ENCODE data around the gene KNDC1.

The KNDC1 gene

DNA sequence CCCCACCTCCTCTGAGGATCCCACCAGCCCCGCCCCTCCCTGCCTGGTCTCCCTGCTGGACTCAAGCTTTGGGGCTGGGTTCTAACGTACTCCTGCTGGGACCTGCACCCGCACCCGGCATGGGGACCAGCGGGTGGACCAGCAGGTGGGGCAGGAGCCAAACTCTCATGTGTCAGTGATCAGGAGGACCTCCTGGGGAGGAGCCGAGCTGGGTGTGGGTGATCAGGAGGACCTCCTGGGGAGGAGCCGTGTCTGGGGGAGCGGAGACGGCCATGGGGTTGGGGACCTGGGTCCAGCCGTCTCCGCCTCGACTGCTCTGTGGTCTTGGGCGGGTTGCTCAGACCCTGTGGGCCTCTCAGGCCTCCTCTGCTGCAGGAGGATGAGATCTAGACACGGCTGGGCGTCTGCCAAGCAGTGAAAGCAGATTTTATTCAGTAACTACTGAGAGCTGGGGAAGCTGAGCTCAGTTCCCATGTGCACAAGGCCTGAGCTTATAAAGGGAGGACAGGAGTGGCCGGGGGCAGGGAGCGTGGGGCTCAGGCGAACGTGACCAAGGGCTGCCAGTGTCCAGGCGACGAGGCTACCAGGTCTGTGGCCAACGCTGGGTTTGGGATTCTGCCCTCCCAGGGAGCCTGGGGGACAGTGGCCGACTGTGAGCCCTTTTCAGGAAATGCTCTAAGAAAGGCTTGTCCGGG is 36.3 kb downstream of the KNDC1 start:
- no peak for DNase-seq

DNA sequence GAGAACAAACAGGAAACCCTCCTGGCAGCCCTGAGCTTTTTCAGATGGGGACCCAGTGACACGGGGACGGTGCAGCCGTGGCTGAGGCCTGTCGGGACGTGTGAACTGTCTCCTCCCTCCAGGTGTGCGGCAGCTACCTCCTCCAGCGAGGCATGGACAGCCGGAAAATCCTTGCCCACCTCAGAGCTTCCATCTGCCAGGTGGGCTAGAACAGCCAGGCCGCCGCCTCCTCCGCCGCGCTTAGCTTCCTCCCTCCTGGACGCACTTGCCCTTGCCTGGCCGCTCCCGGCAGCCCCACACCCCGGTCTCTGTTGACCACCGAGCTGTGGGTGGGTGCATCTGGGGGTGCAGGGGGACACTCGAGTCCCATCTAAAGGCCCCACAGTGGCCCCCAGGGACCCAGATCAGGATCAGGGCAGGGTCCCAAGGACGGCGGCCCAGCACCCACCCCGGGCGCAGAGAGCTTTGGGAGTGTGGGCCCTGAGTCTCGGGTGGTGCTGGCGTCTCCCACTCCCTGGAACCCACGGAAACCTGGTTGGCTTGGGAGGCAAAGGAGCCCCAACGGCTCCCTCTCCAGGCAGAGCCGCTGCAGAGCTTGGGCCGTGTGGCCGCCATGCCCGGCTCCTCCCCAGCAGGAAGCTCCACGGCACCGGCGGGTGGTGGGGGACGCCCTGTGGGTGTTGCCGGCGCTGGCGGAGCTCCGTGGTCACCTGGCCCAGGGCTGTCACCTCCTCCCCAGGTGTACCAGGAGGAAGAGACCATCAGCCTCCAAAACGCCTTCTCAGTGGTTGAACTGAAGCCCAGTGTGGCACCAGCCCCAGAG is 37.1 kb downstream of the KNDC1 start:
- DNase-seq, result no peak

DNA sequence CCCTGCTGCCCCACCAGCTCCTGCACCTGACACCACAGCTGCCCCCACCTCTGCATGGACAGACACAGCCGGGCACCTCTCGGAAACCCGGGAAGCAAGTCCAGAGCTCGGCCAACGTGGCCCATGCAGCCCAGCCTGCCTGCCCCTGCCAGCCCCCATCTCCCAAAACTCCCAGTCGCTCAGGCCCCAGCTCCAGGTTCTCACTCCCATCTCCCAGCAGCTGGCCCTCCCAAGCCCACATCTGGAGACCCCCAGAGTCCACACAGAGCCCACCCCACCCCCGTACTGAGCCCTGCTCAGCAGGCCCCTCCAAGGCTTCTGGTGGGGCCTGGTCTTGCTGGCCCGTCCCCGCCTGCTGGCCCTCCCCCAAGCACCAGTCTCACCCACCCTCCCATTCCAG is 37.8 kb downstream of the KNDC1 start:
- DNase-seq, result no peak

DNA sequence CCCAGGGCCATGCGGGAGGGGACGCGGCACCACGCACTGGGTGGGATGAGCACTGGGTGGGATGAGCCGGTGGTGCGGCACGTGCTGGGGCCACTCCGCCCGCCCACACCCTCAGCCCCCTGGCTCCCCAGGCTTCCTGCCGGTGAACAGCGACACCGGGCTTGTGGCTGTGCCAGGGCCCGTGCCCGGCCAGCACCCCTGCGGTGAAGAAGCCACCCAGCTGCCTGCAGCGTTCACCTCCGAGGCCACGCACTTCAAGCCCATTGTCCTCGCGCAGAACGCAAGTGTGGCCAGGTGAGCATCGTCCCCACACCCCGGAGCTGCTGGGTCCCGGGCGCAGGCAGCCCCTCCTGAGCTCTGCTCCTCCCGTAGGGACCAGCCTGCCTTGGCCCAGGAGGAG is 38.2 kb downstream of the KNDC1 start:
- no peak for DNase-seq

DNA sequence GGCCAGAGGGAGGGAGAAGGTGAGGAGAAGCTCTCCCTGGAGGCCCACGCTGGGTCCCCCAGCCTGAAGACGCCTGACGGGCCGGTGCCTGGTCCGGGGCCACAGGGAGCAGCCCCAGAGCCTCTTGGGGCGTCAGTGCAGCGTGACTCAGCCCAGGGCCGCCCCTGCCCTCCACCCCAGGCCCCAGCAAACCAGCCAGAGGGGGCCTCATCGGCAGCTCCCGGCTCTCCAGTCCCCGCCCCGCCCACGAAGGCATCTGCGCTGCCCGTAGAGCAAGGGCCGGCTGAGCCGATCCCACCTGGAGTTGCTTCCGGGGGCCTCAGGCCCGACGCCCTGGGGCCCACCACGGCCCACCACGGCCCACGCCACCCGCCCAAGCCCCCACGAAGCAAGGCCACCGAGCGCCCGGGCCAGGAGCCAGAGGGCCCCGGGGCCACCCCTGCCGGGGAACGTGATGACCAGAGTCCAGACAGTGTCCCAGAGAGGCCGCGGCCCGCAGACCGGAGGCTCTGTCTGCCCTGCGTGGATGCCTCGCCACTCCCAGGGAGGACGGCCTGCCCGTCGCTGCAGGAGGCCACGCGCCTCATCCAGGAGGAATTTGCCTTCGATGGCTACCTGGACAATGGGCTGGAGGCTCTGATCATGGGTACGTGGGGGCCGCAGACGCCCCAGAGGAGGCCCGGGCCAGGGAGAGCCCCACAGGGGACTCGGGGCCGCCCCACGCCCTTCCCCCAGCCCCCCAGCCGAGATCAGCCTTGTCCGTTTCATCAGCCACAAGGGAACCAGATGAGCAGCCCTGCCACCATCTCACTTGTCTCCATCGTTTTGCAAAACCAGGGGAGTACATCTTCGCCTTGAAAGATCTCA is 38.8 kb downstream of the KNDC1 start:
- DNase-seq, result no peak

DNA sequence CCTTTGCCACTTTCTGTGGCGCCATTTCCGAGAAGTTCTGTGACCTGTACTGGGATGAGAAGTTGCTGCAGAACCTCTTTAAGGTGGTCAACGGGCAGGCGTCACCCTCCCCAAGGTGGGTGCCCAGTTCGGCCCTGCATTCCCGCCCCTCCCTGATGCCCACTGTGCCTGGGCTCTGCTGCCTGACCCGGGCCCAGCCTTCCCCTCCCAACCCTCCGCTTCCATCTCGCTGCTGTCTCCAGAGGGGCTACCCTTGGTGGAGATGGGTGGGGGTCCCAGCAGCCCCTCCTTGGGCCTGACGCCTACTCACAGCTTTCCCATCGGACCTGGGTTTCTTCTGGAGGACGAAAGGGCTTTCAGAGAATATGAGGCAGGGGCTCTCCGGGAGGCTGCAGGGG is 39.5 kb downstream of the KNDC1 start:
- no peak for DNase-seq

DNA sequence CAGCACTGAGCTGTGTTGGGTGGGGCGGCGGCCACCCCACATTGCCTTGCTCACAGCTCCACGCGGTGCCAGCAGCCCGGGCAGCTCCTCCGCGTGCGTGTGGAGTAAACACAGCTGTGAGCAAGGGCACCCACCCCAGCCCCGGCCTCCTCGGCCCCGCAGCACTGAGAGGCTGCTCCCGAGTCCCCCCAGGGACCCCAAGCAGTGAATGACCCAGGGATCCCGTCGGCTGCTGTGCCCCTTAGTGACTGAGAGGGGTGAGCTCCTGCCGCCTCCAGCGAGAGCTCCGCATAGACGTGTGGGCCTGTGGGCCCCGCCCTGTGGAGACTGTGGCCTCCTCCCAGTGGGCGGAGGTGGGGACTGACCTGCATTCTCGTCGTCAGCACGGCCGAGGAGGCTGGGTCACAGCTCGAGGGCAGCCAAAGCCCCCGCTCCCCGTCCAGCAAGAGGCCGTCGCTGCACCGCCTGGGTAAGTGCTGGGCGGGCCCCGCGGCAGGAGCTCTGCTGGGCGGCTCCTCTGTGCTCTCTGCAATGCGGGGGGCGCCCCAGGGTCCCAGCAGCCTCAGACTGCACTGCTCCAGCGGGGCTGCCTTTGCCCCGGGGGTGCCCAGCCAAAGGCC is 40.1 kb downstream of the KNDC1 start:
- DNase-seq, result no peak

DNA sequence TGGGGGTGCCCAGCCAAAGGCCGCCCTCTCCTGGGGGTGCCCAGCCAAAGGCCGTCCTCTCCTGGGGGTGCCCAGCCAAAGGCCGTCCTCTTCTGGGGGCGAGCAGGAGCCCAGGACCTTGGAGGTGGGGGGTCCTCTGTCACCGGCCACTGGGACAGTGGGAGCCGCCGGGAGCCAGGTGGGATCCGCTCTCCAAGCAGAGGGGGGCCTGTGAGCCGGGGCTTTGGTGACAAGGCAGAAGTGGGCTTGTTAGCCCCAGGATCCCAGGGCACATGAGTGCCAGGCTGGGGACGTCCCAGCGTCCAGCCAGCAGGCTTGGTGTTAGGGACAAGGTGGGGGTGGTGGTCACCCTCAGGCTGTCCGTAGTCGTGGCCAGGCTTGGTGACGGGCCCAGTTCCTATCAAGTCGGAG is 40.6 kb downstream of the KNDC1 start:
- no peak for DNase-seq

DNA sequence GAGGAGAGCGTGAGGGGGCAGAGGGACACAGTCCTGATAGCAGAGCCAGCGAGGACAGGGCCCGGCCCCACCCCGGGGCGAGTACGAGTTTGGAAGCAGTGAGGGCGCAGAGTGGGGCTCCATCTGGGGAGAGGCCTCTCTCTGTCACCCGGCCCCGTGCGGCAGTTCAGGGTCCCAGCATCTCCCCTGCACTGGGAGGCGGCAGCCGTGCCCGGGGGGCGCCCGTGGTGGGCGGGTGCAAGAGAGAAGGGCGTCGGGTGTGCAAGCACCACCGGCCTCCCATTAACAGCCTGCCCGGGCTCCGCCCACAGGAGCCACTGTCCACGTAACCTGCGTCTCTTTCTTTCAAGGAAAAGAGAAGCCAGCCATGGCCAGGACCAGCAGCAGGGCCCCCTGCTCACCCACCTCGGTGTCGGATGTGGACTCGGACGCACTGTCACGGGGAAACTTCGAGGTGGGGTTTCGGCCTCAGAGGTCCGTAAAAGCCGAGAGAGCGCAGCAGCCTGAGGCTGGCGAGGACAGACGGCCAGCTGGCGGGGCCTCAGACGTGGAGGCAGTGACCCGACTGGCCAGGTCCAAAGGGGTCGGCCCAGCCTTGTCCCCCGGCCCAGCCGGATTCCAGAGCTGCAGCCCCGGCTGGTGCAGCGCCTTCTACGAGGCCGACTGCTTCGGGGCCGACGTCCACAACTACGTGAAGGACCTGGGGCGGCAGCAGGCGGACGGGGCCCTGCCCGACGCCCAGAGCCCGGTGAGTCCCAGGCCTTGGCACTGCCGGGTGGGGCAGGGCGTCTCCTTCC is 41.3 kb downstream of the KNDC1 start:
- no peak for DNase-seq

DNA sequence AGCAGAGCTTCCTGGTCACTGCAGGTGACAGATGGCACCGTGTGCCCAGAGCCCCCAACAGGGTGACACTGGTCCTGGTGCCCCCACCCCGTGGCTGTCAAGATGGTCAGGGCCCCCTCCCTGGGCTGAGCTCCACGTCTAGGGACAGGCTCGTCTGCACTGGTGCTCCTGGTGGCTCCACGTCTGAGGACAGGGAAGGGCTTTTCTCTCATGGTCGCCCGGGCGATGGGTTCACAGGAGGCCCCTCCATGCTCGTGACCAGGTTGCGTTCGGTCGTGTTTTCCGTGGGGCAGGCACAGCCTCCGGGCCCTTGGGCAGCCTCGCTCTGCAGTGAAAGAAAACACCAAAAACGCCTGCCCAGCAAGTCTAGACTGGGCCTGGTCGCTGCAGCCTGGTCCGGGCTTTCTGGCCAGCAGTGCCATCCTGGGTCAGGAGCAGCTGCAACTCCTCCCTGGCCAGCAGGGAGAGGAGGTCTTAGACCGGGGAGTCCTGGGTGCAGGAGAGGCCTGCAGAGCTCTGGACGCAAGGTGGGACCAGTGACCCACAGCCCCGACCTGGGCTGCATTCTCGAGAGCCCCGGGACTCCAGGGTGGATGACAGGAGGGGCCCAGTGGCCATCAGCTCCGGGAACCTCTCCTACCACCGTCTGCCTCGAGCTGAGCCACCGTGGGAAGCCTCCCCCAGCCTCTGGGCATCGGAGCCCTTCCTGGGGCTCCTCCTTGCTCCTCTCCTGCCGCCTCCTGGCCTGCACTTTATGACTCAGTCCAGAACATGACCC is 42.1 kb downstream of the KNDC1 start:
- DNase-seq, result no peak

DNA sequence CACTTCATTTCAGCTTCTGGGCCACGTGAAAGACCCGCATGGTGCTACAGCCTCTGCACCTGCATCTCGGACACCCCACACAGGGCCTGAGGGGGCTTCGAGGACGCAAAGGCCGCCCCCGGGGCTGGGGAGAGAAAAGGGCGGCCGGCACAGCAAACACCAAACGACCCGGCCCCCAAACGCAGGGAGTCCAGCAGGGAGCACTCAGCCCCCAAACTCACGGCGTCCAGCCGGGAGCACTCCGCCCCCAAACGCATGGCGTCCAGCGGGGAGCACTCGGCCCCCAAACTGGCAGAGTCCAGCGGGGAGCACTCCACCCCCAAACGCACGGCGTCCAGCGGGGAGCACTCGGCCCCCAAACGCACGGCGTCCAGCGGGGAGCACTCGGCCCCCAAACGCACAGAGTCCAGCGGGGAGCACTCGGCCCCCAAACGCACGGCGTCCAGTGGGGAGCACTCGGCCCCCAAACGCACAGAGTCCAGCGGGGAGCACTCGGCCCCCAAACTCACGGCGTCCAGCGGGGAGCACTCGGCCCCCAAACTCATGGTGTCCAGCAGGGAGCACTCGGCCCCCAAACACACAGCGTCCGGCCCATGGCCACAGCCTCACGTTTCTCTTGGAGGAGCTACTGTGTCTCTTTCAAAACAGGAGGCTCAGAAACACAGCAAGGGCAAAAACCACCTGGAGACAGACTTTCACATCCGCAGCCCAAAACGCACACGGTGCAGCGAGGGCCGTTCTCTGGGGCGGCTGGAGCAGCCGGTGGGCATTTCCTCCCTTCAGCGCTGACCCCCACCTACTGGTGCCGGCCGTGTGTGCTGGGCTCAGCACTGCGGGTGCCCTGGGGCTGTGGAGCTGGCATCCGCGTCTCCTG is 43.0 kb downstream of the KNDC1 start:
- DNase-seq, result no peak

DNA sequence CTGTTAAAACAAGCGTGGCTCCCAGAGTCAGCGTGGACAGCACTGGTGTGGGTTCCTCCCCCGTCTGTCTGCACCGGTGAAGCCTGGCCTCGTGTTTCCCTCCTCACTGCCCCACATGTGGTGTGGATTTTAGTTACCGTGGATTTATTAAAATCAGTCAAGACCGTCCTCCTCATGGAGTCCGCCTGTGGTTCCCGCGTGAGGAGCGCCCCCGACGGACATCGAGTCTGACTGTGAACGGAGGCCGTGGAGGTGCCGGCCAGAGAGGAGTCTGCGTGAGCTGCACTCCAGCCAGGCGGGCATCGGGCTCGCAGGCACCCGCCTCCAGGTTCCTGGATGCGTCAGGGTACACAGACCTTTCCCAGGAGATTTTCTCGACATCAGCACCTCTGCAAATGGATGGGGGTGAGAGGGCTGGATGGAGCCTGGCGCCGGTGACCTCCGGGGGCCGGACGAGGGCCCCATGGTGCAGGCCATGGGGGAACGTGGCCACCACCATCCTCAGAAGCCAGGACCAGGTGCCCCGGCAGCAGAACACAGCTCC is 43.7 kb downstream of the KNDC1 start:
- no peak for DNase-seq

DNA sequence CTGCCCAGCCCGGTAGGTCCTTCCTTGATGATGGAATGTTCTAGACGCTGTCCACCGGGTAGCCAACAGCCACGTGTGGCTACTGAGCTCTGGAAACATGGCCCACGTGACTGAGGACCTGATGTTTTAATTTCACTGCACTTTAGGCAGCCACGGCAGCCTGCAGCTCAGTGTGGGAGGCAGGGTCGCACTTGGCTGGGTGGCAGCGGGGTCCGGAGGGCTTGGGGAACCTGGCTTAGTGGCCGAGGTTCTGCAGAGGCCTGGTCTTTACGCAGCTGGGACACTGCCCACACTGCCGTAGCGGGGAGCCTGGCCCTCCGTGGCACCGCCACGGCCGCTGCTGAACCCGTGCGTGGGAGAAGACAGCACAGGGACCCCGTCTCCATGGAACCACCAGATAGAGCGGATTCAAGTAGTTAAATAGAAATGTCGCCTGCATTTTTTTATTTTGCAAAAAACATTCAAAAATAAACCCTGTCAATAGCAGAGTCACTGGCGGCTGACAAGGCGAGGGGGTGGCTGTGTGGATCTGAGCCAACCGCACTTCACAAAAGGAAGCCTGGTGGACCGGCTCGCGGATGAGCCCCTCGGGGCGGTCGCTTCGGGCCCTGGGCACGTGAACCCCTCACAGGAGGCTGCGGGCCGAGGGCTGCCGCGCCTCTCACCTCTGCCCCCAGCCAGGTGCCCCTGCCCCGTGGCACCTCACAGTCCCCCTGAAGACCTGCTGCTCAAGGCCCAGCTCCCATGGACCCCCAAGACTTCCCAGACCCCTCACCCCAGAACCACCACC is 44.4 kb downstream of the KNDC1 start:
- no peak for DNase-seq

DNA sequence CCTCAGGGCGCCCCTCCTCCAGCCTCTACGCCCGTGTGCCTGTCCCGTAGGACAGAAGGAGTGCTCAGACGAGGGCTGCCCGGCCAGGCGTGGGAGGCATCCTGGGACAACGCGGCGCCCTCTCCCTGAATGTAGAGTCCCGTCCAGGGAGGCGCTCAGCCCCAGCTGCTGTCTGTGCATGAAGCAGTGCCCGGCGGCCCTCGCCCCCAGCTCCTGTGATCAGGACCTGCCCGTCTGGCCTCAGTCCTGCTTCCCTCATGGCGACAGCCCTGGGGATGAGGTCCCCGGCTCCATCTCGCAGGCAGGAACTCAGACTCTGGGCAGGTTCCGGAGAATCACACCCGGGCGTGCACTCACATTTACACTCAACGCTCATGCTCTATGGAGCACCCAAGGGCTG is 45.1 kb downstream of the KNDC1 start:
- no peak for DNase-seq

DNA sequence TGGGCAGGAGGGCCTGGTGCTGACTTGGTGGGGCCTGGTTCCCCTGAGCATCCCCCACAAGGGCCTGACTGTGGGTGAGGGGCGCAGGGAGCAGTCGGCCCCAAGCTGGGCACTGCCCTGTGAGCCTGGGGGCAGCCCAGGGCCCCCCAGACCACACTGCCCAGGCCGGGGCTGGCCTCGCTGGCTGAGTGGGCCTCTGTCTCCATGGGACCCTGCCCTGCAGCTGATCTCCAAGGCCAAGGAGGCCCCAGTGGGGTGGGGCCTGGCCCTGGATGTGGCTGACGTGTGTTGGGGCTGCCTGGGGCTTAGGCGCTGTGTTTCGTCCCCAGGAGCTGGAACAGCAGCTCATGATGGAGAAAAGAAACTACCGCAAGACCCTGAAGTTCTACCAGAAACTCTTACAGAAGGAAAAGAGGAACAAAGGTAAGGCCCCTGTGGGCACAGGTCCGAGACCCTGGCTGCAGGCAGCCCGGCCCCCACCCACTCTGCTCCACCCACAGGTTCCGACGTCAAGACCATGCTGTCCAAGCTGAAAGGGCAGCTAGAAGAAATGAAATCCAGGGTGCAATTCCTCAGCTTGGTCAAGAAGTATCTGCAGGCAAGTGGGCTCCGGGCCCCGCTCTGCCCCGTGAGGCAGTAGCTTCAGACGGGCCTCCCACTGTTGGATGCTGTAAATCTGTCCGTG is 46.5 kb downstream of the KNDC1 start:
- DNase-seq, result no peak

DNA sequence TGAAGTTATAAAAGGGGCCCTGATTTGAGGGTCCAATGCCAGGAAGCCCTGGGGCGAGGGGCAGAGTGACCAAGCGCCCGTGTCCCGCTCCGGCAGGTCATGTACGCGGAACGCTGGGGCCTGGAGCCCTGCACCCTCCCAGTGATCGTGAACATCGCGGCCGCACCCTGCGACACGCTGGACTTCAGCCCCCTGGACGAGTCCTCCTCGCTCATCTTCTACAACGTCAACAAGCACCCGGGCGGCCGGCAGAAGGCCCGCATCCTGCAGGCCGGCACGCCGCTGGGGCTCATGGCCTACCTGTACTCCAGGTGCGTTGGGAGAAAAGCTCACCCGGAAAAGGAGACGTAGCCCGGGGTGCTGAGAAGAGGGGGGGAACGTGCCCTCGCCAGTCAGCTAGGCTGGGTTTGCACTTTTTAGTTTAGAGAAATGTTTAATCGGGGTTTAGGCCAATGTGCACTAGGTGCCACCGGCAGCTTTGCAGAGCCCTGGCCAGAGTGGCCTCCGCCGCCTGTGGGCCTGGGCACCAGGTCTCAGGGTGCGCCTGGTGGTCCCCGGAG is 47.1 kb downstream of the KNDC1 start:
- no peak for DNase-seq

DNA sequence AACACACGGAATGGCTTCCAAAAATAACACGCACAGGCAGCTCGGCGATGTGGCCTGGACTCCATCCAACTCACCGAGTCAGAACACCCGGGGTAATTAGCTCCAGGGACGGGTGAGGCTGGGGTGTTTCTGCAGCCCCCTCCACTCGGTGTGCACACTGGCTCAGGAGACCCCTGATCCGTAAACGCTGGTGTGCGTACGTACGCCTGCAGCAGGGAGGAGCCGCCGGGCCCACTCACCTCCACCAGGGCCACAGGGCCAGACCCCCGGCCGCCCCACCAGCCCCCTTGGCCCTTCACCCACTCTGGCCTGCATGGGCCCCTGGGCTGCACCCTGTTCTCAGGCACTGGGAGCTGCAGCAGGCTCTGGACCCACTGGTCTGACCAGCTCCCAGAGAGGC is 47.6 kb downstream of the KNDC1 start:
- no peak for DNase-seq

DNA sequence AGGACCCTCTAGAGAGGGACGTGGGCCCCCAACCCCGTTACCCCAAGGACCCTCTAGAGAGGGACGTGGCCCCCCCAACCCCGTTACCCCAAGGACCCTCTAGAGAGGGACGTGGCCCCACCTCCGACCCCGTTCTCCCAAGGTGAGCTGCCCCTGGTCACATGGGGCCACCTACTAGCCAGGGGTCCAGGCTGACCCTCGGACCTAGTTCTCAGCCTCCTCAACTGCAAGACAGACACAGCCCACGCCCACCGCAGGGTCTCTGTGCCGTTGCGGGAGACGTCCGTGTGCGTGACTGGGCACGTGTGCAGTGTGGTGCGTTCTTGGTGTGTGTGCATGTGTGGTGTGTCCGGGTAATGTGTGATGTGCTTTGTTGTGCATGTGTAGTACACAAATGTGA is 48.4 kb downstream of the KNDC1 start:
- DNase-seq, result no peak

All from GOT3 (cell line).